K562 (cell line): ENCODE data around the gene FBN1. TPM values are rescaled to one million over a fixed set of nuclear protein-coding genes. Genes with fewer than 3 reads are reported as not detected.

ENCODE experiments used
- ATAC-seq: fragments of 200-7000 bp; cut with Tn5 transposase; 3 replicates; pipeline ENCODE4 v1.9.1; 2020; ENCODE audit warnings: moderate library complexity
- BruUV-seq: library from RNA; stranded (reverse); fragments of 400-500 nt; replicated peaks from 2 replicates; lab custom pipeline; 2021; lab: Mats Ljungman, UMichigan
- CTCF ChIA-PET: fragments of 300-600 bp; formaldehyde crosslinking; extraction: SDS; loops from one replicate; lab custom pipeline; 2021; ENCODE audit warnings: low intra/inter-chr PET ratio; lab: Yijun Ruan, JAX
- POLR2A ChIA-PET: fragments of 300-600, 350-650 bp; sonication (Branson Sonifier 250); formaldehyde crosslinking; extraction: SDS; loops from one replicate; lab custom pipeline; 2021; ENCODE audit warnings: antibody characterized with exemption, inconsistent platforms; lab: Yijun Ruan, JAX
- DNase-seq, 4 experiments: peaks; one replicate each; pipeline versions ENCODE4 v3.0.0 to v3.0.0-alpha.2; 2011 to 2018; ENCODE audit warnings: low spot score in 3 of 4, mixed read lengths in 3 of 4; ENCODE audit errors: extremely low read depth in 1 of 4
- FAIRE-seq: peaks from 2 replicates; lab custom pipeline; 2011; peaks lifted over from hg19 to GRCh38; lab: Jason Lieb, UNC
- H2AFZ ChIP-seq: 2 replicates; pipeline ENCODE4 v1.6.0; 2011; ENCODE audit warnings: low read depth, low read length, control low read depth, inconsistent platforms
- H3K27ac ChIP-seq: fragments of 200-600 bp; 3 replicates; pipeline ENCODE4 v1.8.0; 2011; ENCODE audit warnings: low read depth, mild to moderate bottlenecking, control low read depth, inconsistent platforms, low read length, moderate library complexity, mixed read lengths; ENCODE audit errors: extremely low read depth
- H3K27me3 ChIP-seq, 2 experiments: fragments of 300-600 bp in 1 of 2; 2 replicates in 1 of 2; 3 replicates in 1 of 2; pipeline versions ENCODE4 v1.6.0 to v1.8.0; 2011; ENCODE audit warnings: inconsistent platforms in 2 of 2, low read length in 2 of 2, mild to moderate bottlenecking in 1 of 2, mixed read lengths in 1 of 2, moderate library complexity in 1 of 2; ENCODE audit not compliant: control insufficient read depth in 2 of 2, insufficient read depth in 2 of 2
- H3K36me3 ChIP-seq: fragments of 300-600 bp; 3 replicates; pipeline ENCODE4 v1.8.0; 2011; ENCODE audit warnings: mild to moderate bottlenecking, low read length, inconsistent platforms; ENCODE audit not compliant: control insufficient read depth, insufficient read depth
- H3K4me1 ChIP-seq, 2 experiments: fragments of 200-600 bp in 1 of 2; replicated peaks in 1 of 2; 2 replicates in 1 of 2; 3 replicates in 1 of 2; pipeline versions ENCODE4 v1.5.1 to v1.8.0; 2011; ENCODE audit warnings: inconsistent platforms in 2 of 2, low read length in 2 of 2, mild to moderate bottlenecking in 1 of 2, mixed read lengths in 1 of 2, moderate library complexity in 1 of 2; ENCODE audit not compliant: control insufficient read depth in 2 of 2, insufficient read depth in 2 of 2
- H3K4me2 ChIP-seq: 2 replicates; pipeline ENCODE4 v1.6.1; 2011; ENCODE audit warnings: low read length, control low read depth, inconsistent platforms, mixed read lengths; ENCODE audit not compliant: insufficient read depth
- H3K4me3 ChIP-seq: fragments of 200-600 bp; sonication (generic), shearing (Covaris generic); 2 replicates; pipeline ENCODE4 v1.5.1; 2016; ENCODE audit warnings: control low read depth, inconsistent platforms
- H3K79me2 ChIP-seq: fragments of 200-600 bp; 3 replicates; pipeline ENCODE4 v1.8.0; 2011; ENCODE audit warnings: low read length, inconsistent platforms; ENCODE audit not compliant: control insufficient read depth, insufficient read depth
- H3K9ac ChIP-seq, 2 experiments: 2 replicates each; pipeline versions ENCODE4 v1.6.0 to v1.6.1; 2011; ENCODE audit warnings: low read depth in 2 of 2, low read length in 2 of 2, control low read depth in 1 of 2, inconsistent platforms in 1 of 2, mild to moderate bottlenecking in 1 of 2, mixed read lengths in 1 of 2; ENCODE audit not compliant: insufficient read depth in 1 of 2
- H3K9me1 ChIP-seq: one replicate; pipeline ENCODE4 v1.6.0; 2011; ENCODE audit warnings: inconsistent platforms, mild to moderate bottlenecking, low read length, moderate library complexity; ENCODE audit not compliant: control insufficient read depth, insufficient read depth
- H3K9me3 ChIP-seq: replicated peaks from 2 replicates; pipeline ENCODE4 v1.5.1; 2011; ENCODE audit warnings: low read depth, low read length, inconsistent platforms; ENCODE audit not compliant: control insufficient read depth, insufficient read depth
- H4K20me1 ChIP-seq: replicated peaks from 2 replicates; pipeline ENCODE4 v1.6.1; 2011; ENCODE audit warnings: low read length, inconsistent platforms, mixed read lengths; ENCODE audit not compliant: control insufficient read depth, insufficient read depth
- COPS2 ChIP-seq: fragments of 450-650 bp; conservative IDR thresholded peaks from 2 replicates; pipeline ENCODE4 v1.6.1; 2016; ENCODE audit warnings: mild to moderate bottlenecking, moderate library complexity
- CTCFL ChIP-seq: IDR thresholded peaks from 2 replicates; pipeline ENCODE4 v1.6.1; 2011; ENCODE audit warnings: borderline replicate concordance, low read depth, mild to moderate bottlenecking, moderate library complexity, low read length; ENCODE audit not compliant: insufficient read depth, poor library complexity, severe bottlenecking
- DDX20 ChIP-seq: fragments of 450-650 bp; IDR thresholded peaks from 2 replicates; pipeline ENCODE4 v1.6.1; 2016; ENCODE audit warnings: missing genetic modification characterization, low read depth, mild to moderate bottlenecking, missing compliant biosample characterization, moderate library complexity
- ILF3 ChIP-seq: fragments of 450-650 bp; IDR thresholded peaks from 2 replicates; pipeline ENCODE4 v1.6.1; 2018; ENCODE audit warnings: antibody characterized with exemption, mild to moderate bottlenecking, moderate library complexity, borderline replicate concordance
- RB1 ChIP-seq: fragments of 450-650 bp; IDR thresholded peaks from 2 replicates; pipeline ENCODE4 v1.6.1; 2017; ENCODE audit warnings: low read depth, mild to moderate bottlenecking
- ZNF561 ChIP-seq: fragments of 450-650 bp; formaldehyde crosslinking; conservative IDR thresholded peaks from 2 replicates; pipeline ENCODE4 v1.4.0; 2020; ENCODE audit warnings: mild to moderate bottlenecking, moderate library complexity
- WGBS: fragments of 100-300 bp; shearing (Covaris generic); methylation state at CpG from one replicate; pipeline ENCODE4 v1.1.6; 2016; ENCODE audit warnings: low coverage, mixed read lengths; ENCODE audit not compliant: insufficient coverage; ENCODE audit errors: missing lambda C conversion rate; 5-methylcytosine and 5-hydroxymethylcytosine counted together
- in situ Hi-C: fragments of 300-500 bp; cut with MboI; formaldehyde crosslinking; loops from 4 replicates; pipeline ENCODE4 v1.15.0; 2018; ENCODE audit warnings: inconsistent platforms, mixed read lengths
- intact Hi-C: fragments of 100-400 bp; cut with micrococcal nuclease; formaldehyde crosslinking; loops from 2 replicates; pipeline ENCODE4 v1.14.2; 2022
- polyA plus RNA-seq, 8 experiments: library from polyadenylated mRNA; depleted of rRNA in 4 of 8; stranded (reverse) in 5 of 8; unstranded in 3 of 8; fragments of >200 nt; fragmentation: Nextera tagmentation in 2 of 8; fragmentation: Illumina TruSeq in 1 of 8; extraction: Ambion mirVana in 2 of 8; extraction: Trizol in 1 of 8; gene quantifications; 2 replicates each; pipeline versions ENCODE4 v1.2.1 to v1.2.3, GENCODE V29; 2011 to 2014; ENCODE audit warnings: inconsistent platforms in 1 of 8, missing spikeins in 1 of 8
- total RNA-seq, 7 experiments: library from RNA; depleted of rRNA in 6 of 7; stranded (reverse); fragments of >200 nt in 6 of 7; fragmentation: Illumina TruSeq in 2 of 7; extraction: Trizol in 2 of 7; gene quantifications; 2 replicates each; pipeline versions ENCODE4 v1.2.1 to v1.2.3, GENCODE V29; 2011 to 2021; ENCODE audit warnings: low replicate concordance in 1 of 7
- TF ChIP-seq, protein P1 (sequence below): sonication (generic); formaldehyde crosslinking; IDR thresholded peaks from 2 replicates; pipeline ENCODE4 v1.8.0; 2022; ENCODE audit warnings: mild to moderate bottlenecking, missing genetic modification reagents
- TF ChIP-seq, protein P2 (sequence below): fragments of 250-450 bp; sonication (Bioruptor Pico); IDR thresholded peaks from 2 replicates; pipeline ENCODE4 v1.8.0; 2022; ENCODE audit warnings: inconsistent platforms, mild to moderate bottlenecking, moderate library complexity, borderline replicate concordance
- TF ChIP-seq, protein P3 (sequence below): fragments of 250-450 bp; sonication (Bioruptor Pico); IDR thresholded peaks from 2 replicates; pipeline ENCODE4 v1.4.0; 2020; ENCODE audit warnings: mild to moderate bottlenecking, moderate library complexity, borderline replicate concordance
- TF ChIP-seq, protein P4 (sequence below): conservative IDR thresholded peaks from 2 replicates; pipeline ENCODE4 v1.6.1; 2011; ENCODE audit warnings: low read depth, mild to moderate bottlenecking, low read length; ENCODE audit not compliant: control insufficient read depth

Gene FBN1
- total and polyA plus RNA-seq, 9 of the 15 experiments (the other 6 are each of a cell fraction or from before 2014, with no cell fraction given) = 0.15 to 1.2 (median 0.60) TPM

DNA sequence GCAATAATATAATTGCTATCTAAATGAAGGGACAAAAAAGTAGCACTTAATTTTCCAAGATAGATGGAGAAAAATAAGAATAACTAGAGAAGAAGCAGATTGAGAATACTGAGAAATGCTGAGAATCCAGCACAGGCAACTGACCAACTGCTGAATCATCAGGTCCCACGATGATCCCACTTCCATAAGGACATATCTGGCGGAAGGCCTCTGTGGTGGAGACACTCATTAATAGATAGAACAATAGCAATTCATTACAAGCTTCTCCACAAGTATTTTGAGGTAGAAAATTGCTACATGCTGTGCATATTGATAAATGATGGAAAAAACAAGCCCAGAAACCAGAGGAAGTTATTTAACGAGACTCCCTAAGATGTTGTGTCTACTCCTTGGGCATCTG, 208.3 kb downstream of the FBN1 start (continued):
- TF ChIP-seq RB1 = no peak
- TF ChIP-seq, protein P1, sequence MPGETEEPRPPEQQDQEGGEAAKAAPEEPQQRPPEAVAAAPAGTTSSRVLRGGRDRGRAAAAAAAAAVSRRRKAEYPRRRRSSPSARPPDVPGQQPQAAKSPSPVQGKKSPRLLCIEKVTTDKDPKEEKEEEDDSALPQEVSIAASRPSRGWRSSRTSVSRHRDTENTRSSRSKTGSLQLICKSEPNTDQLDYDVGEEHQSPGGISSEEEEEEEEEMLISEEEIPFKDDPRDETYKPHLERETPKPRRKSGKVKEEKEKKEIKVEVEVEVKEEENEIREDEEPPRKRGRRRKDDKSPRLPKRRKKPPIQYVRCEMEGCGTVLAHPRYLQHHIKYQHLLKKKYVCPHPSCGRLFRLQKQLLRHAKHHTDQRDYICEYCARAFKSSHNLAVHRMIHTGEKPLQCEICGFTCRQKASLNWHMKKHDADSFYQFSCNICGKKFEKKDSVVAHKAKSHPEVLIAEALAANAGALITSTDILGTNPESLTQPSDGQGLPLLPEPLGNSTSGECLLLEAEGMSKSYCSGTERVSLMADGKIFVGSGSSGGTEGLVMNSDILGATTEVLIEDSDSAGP (CRISPR knock-in tag) = no peak

DNA sequence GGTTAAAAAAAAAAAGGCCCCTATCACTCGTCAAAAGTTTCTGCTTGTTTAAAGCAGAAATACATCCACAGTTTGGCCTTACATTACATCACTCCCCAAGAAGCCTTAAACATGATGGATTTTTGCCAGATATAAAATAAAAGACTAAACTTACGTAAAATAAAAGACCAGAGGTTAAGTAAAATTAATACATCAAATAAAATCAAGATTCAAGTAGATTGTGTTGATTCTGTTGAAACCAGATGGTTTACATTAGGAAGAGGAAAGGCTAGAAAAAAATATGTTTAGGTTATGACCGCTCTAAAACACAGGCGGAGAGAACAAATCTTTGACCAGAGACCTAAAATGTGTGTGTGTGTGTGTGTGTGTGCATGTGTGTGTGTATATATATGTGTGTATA, 210.2 kb downstream of the FBN1 start:
- intact Hi-C loops = no loop called here
- no peaks in the 10 kb centered on the region for H4K20me1 ChIP-seq
- H3K4me2 ChIP-seq = no peak overlapping the region
- ATAC-seq (no peak), FAIRE-seq (no peak), DNase-seq (no peak)
- H3K27me3 ChIP-seq = no peaks in the 10 kb centered on the region
- H2AFZ ChIP-seq = no peak overlapping the region
- no peak overlapping the region for H3K4me3 ChIP-seq
- H3K79me2 ChIP-seq = no peaks in the 10 kb centered on the region
- BruUV-seq = no TSS peak
- H3K27ac ChIP-seq = no peak overlapping the region
- 31% methylated on average over 4 of the region's 4 CpGs for WGBS
- no peaks in the 10 kb centered on the region for H3K36me3 ChIP-seq
- CTCF ChIA-PET = no interaction called here
- H3K9me3 ChIP-seq = no peaks in the 10 kb centered on the region
- H3K9ac ChIP-seq = no peak overlapping the region
- no peaks in the 10 kb centered on the region for H3K4me1 ChIP-seq
- POLR2A ChIA-PET = no interaction called here
- no peaks in the 10 kb centered on the region for H3K9me1 ChIP-seq
- in situ Hi-C loops = no loop called here
- TF ChIP-seq COPS2 (no peak), CTCFL (no peak), ILF3 (no peak), ZNF561 (CRISPR knock-in tag) (no peak), DDX20 (tag) (no peak)
- TF ChIP-seq, protein P2, sequence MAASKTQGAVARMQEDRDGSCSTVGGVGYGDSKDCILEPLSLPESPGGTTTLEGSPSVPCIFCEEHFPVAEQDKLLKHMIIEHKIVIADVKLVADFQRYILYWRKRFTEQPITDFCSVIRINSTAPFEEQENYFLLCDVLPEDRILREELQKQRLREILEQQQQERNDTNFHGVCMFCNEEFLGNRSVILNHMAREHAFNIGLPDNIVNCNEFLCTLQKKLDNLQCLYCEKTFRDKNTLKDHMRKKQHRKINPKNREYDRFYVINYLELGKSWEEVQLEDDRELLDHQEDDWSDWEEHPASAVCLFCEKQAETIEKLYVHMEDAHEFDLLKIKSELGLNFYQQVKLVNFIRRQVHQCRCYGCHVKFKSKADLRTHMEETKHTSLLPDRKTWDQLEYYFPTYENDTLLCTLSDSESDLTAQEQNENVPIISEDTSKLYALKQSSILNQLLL (CRISPR knock-in tag) = no peak
- TF ChIP-seq, protein P3, sequence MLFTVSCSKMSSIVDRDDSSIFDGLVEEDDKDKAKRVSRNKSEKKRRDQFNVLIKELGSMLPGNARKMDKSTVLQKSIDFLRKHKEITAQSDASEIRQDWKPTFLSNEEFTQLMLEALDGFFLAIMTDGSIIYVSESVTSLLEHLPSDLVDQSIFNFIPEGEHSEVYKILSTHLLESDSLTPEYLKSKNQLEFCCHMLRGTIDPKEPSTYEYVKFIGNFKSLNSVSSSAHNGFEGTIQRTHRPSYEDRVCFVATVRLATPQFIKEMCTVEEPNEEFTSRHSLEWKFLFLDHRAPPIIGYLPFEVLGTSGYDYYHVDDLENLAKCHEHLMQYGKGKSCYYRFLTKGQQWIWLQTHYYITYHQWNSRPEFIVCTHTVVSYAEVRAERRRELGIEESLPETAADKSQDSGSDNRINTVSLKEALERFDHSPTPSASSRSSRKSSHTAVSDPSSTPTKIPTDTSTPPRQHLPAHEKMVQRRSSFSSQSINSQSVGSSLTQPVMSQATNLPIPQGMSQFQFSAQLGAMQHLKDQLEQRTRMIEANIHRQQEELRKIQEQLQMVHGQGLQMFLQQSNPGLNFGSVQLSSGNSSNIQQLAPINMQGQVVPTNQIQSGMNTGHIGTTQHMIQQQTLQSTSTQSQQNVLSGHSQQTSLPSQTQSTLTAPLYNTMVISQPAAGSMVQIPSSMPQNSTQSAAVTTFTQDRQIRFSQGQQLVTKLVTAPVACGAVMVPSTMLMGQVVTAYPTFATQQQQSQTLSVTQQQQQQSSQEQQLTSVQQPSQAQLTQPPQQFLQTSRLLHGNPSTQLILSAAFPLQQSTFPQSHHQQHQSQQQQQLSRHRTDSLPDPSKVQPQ (CRISPR knock-in tag) = no peak
- TF ChIP-seq, protein P4, sequence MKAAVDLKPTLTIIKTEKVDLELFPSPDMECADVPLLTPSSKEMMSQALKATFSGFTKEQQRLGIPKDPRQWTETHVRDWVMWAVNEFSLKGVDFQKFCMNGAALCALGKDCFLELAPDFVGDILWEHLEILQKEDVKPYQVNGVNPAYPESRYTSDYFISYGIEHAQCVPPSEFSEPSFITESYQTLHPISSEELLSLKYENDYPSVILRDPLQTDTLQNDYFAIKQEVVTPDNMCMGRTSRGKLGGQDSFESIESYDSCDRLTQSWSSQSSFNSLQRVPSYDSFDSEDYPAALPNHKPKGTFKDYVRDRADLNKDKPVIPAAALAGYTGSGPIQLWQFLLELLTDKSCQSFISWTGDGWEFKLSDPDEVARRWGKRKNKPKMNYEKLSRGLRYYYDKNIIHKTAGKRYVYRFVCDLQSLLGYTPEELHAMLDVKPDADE = no peak
